ENCODE results near the gene MUS81.

- TF ChIP-seq POLR2AphosphoS5 (IDR thresholded peaks at IDR 0.05) (no peak), CTCF (IDR thresholded peaks at IDR 0.05) (no peak)
Measured at GRCh38 chr11:65847746-65848145, 12.5 kb upstream of the MUS81 start.
